MM.1S (cell line): ENCODE measurements around the gene SNX19.

ENCODE experiments used
- DNase-seq: peaks from one replicate; pipeline ENCODE4 v3.0.0-alpha.2; 2015
- H2AFZ ChIP-seq: fragments of 300-600 bp; sonication (generic); 2 replicates; pipeline ENCODE4 v1.6.0; 2016; ENCODE audit warnings: antibody characterized with exemption, low read length
- H3F3A ChIP-seq: fragments of 300-600 bp; sonication (generic); 2 replicates; pipeline ENCODE4 v1.6.1; 2016; ENCODE audit warnings: mild to moderate bottlenecking, antibody characterized with exemption, low read length, moderate library complexity, mixed read lengths; ENCODE audit not compliant: insufficient read depth
- H3K27ac ChIP-seq: fragments of 300-600 bp; sonication (generic); 2 replicates; pipeline ENCODE4 v1.5.1; 2016; ENCODE audit warnings: mild to moderate bottlenecking, low read length
- H3K27me3 ChIP-seq: fragments of 300-600 bp; sonication (generic); replicated peaks from 2 replicates; pipeline ENCODE4 v1.6.0; 2016; ENCODE audit warnings: low read length; ENCODE audit not compliant: insufficient read depth
- H3K36me3 ChIP-seq: fragments of 300-600 bp; sonication (generic); replicated peaks from 2 replicates; pipeline ENCODE4 v1.6.1; 2016; ENCODE audit warnings: mild to moderate bottlenecking, low read length, mixed read lengths; ENCODE audit not compliant: insufficient read depth
- H3K4me1 ChIP-seq: fragments of 300-600 bp; sonication (generic); 2 replicates; pipeline ENCODE4 v1.6.1; 2016; ENCODE audit warnings: low read length, mixed read lengths
- H3K4me2 ChIP-seq: fragments of 300-600 bp; sonication (generic); 2 replicates; pipeline ENCODE4 v1.6.0; 2016; ENCODE audit warnings: low read depth, low read length
- H3K4me3 ChIP-seq: fragments of 300-600 bp; sonication (generic); 2 replicates; pipeline ENCODE4 v1.5.1; 2016; ENCODE audit warnings: low read length, mixed read lengths
- H3K79me2 ChIP-seq: fragments of 300-600 bp; sonication (generic); 2 replicates; pipeline ENCODE4 v1.6.1; 2016; ENCODE audit warnings: mixed run types, low read length, mixed read lengths
- H3K9ac ChIP-seq: fragments of 300-600 bp; sonication (generic); 2 replicates; pipeline ENCODE4 v1.6.1; 2016; ENCODE audit warnings: low read length, mixed read lengths
- H3K9me2 ChIP-seq: fragments of 300-600 bp; sonication (generic); replicated peaks from 2 replicates; pipeline ENCODE4 v1.6.1; 2016; ENCODE audit warnings: mild to moderate bottlenecking, low read length, mixed read lengths; ENCODE audit not compliant: insufficient read depth
- H3K9me3 ChIP-seq: fragments of 300-600 bp; sonication (generic); replicated peaks from 2 replicates; pipeline ENCODE4 v1.6.1; 2016; ENCODE audit warnings: mild to moderate bottlenecking, low read length, mixed read lengths; ENCODE audit not compliant: insufficient read depth
- H4K20me1 ChIP-seq: fragments of 300-600 bp; sonication (generic); 2 replicates; pipeline ENCODE4 v1.6.1; 2016; ENCODE audit warnings: mild to moderate bottlenecking, low read length, moderate library complexity, mixed read lengths; ENCODE audit not compliant: insufficient read depth
- CTCF ChIP-seq: fragments of 300-600 bp; sonication (generic); IDR thresholded peaks from 2 replicates; pipeline ENCODE4 v1.5.1; 2016; ENCODE audit warnings: antibody characterized with exemption, low read length, mixed read lengths
- EZH2 ChIP-seq: fragments of 300-600 bp; sonication (generic); optimal IDR thresholded peaks from 2 replicates; pipeline ENCODE3; 2017; ENCODE audit warnings: low read depth, mild to moderate bottlenecking, antibody characterized with exemption, low read length, mixed read lengths
- EZH2phosphoT487 ChIP-seq: fragments of 300-600 bp; sonication (generic); IDR thresholded peaks from 2 replicates; pipeline ENCODE4 v1.6.1; 2018; ENCODE audit warnings: antibody characterized with exemption, low read length

Gene SNX19

GRCh38 chr11:130886704-130887103 lies 29.6 kb downstream of the SNX19 start:
- DNase-seq, result no peak
- Histone ChIP-seq H3K4me3 (no peak overlapping the region), H3K4me2 (no peak overlapping the region), H3F3A (no peaks in the 10 kb centered on the region), H3K4me1 (no peaks in the 10 kb centered on the region), H3K9ac (no peak overlapping the region), H3K9me3 (no peaks in the 10 kb centered on the region), H3K27ac (no peak overlapping the region), H4K20me1 (no peaks in the 10 kb centered on the region), H2AFZ (no peak overlapping the region), H3K36me3 (no peaks in the 10 kb centered on the region), H3K9me2 (no peaks in the 10 kb centered on the region), H3K79me2 (no peaks in the 10 kb centered on the region), H3K27me3 (no peaks in the 10 kb centered on the region)
- TF ChIP-seq EZH2, result no peak
- TF ChIP-seq EZH2phosphoT487, result no peak
- no peak for TF ChIP-seq CTCF

- Histone ChIP-seq H3K4me2 (no peak overlapping the region), H3K4me3 (no peak overlapping the region), H3K27ac (no peak overlapping the region), H3K9ac (no peak overlapping the region), H3K27me3 (no peaks in the 10 kb centered on the region), H3K9me3 (no peaks in the 10 kb centered on the region), H2AFZ (no peak overlapping the region), H3F3A (no peaks in the 10 kb centered on the region), H3K4me1 (no peaks in the 10 kb centered on the region), H4K20me1 (no peaks in the 10 kb centered on the region), H3K9me2 (no peaks in the 10 kb centered on the region), H3K79me2 (no peaks in the 10 kb centered on the region), H3K36me3 (peaks cover 3% of the 10 kb centered on the region; the same call in 1 of the 2 replicates)
- no peak for DNase-seq
- TF ChIP-seq EZH2phosphoT487, result no peak
- TF ChIP-seq CTCF, result no peak
- no peak for TF ChIP-seq EZH2
These were observed 34.1 kb downstream of the SNX19 start for GRCh38 chr11:130882138-130882551.

GRCh38 chr11:130881475-130882137 lies 34.7 kb downstream of the SNX19 start:
- Histone ChIP-seq H3K4me1 (no peaks in the 10 kb centered on the region), H3K4me3 (no peak overlapping the region), H3F3A (no peaks in the 10 kb centered on the region), H3K27ac (no peak overlapping the region), H3K9me3 (no peaks in the 10 kb centered on the region), H3K36me3 (peaks cover 3% of the 10 kb centered on the region; the same call in 1 of the 2 replicates), H2AFZ (no peak overlapping the region), H3K9ac (no peak overlapping the region), H3K9me2 (no peaks in the 10 kb centered on the region), H4K20me1 (no peaks in the 10 kb centered on the region), H3K79me2 (no peaks in the 10 kb centered on the region), H3K4me2 (no peak overlapping the region), H3K27me3 (no peaks in the 10 kb centered on the region)
- TF ChIP-seq EZH2, result no peak
- no peak for DNase-seq

GRCh38 chr11:130879836-130880235 lies 36.4 kb downstream of the SNX19 start:
- H3K9me2 ChIP-seq, result no peaks in the 10 kb centered on the region
- no peak overlapping the region for H3K9ac ChIP-seq
- peaks cover 3% of the 10 kb centered on the region; the same call in 1 of the 2 replicates for H3K36me3 ChIP-seq
- H3K4me1 ChIP-seq, result no peaks in the 10 kb centered on the region
- no peak overlapping the region for H3K27ac ChIP-seq
- H3K4me2 ChIP-seq, result no peak overlapping the region
- H2AFZ ChIP-seq, result no peak overlapping the region
- no peak overlapping the region for H3K4me3 ChIP-seq
- no peaks in the 10 kb centered on the region for H3K79me2 ChIP-seq
- TF ChIP-seq EZH2, result no peak
- TF ChIP-seq EZH2phosphoT487, result no peak
- TF ChIP-seq CTCF, result no peak
- no peaks in the 10 kb centered on the region for H3F3A ChIP-seq
- no peaks in the 10 kb centered on the region for H3K27me3 ChIP-seq
- H4K20me1 ChIP-seq, result no peaks in the 10 kb centered on the region
- H3K9me3 ChIP-seq, result no peaks in the 10 kb centered on the region
- no peak for DNase-seq
